SK-N-MC (cell line): Measurements from ENCODE around the gene SCGB1C1.
A peak's percentile ranks its signal among the peaks of the same experiment; 100 is the strongest.

Source experiments
- EZH2 ChIP-seq: fragments of 200-600 bp; sonication (generic); IDR thresholded peaks from one replicate; pipeline ENCODE4 v1.6.1; 2017; ENCODE audit warnings: antibody characterized with exemption
- POLR2AphosphoS5 ChIP-seq: IDR thresholded peaks from 2 replicates; pipeline ENCODE4 v1.6.1; 2012; ENCODE audit warnings: mild to moderate bottlenecking, low read depth, low read length, borderline replicate concordance

DNA sequence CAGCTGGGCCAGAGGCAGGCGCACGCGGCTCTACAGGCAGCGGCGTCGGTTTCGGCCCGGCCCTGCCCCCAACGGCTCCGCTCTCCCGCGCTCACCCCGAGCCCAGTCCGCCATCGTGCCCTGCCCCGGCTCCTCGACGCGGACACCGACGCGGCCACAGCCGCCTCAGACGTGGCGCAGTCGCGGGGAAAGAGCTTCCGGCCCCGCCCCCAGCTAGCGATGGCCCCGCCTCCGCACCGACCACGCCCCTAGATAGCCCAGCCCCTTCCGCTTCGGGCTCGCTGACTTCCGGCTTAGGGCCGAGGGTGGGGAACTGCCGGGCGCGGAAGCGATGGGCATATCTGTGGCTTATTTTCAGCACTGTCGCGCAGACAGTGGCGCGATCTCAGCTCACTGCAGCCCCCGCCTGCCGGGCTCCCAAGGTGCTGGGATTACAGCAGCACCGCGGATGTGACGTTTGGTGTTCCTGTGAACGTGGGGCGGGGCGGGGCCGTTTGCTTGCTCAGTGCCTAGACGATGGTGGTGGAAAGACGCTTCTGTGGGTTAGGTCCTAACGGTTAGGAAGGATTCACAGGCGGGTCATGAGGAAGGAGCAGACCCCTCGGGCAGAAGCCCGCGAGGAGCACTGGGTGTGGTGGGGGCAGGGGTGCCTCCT is 14.5 kb downstream of the SCGB1C1 start, which contains the start of the genes BET1L and RIC8A:
- TF ChIP-seq EZH2: no peak
- TF ChIP-seq POLR2AphosphoS5: peak; percentile 87
